GM19397 (cell line): ENCODE measurements around the gene TUBB8B.
"Not testable (repeated sequence)": the region's sequence is repeated elsewhere in the genome, so short reads cannot be mapped to it uniquely, and the experiment has no call there.

ENCODE experiments used
- ATAC-seq: cut with Tn5 transposase; IDR thresholded peaks from one replicate; pipeline ENCODE4 v1.9.1; 2021; ENCODE audit warnings: mild to moderate bottlenecking, moderate library complexity; ENCODE audit not compliant: unreplicated experiment

TUBB8B gene

DNA sequence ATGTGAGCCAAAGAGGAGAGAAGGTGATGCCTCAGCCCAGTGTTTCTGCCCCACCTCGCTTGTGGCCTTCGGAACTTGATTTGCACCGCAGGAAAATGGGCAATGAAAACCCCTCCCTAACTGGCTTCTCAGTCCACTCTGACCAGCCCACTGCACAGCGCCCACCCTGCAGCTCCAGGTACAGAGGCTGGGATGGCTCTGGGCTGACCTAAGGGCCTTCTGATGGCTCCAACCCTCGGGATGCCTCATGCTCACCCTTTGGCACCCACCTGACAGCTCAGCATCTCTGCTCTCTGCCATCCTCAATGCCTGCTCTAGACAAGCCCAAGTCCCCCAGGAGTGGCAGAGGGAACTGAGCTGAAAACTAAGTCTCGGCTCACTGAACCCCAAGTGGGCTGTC is 36.2 kb downstream of the TUBB8B start:
- ATAC-seq = not testable (repeated sequence)

DNA sequence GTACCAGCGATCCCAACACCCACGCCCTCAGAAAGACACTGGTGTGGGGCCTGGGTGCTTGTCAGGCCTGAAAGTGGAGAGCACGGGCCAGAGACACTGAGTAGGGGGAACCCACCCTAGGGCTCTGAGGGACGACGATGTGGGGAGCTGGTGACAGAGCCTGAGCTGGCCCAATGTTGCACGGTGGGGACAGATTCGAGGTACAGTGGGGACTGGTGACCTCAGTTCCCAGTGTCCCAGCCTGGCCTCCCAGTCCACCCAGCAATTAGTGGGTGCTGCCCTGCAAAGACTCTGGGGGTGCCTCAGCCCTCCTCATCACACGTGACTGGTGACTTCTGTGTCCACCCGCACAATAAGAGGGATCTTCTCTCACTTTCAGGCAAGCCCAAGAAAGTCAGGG is 36.6 kb downstream of the TUBB8B start:
- not testable (repeated sequence) for ATAC-seq

DNA sequence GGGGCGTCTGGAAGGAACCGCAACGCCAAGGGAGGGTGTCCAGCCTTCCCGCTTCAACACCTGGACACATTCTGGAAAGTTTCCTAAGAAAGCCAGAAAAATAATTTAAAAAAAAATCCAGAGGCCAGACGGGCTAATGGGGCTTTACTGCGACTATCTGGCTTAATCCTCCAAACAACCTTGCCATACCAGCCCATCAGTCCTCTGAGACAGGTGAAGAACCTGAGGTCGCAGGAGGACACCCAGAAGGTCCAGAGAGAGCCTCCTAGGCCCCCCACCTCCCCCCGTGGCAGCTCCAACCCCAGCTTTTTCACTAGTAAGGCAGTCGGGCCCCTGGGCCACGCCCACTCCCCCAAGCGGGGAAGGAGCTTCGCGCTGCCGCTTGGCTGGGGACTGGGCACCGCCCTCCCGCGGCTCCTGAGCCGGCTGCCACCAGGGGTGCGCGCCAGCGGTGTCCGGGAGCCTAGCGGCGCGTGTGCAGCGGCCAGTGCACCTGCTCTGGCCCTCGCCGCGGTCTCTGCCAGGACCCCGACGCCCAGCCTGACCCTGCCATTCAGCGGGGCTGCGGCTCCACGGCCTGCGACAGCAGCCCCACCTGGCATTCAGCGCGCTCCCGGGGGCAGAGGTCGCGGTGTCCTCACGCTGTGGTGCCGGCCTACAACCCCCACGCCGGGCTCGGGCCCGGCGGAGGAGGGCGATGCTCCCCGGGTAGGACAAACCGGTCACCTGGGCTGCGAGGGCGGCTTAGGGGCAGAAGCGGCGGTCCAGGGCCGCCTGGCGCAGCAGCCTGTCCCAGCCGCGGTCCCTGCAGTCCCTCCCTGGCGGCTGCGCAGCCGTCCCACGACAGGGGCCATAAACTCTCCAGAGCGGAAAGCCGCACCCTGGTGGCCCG is 37.8 kb downstream of the TUBB8B start:
- not testable (repeated sequence) for ATAC-seq

DNA sequence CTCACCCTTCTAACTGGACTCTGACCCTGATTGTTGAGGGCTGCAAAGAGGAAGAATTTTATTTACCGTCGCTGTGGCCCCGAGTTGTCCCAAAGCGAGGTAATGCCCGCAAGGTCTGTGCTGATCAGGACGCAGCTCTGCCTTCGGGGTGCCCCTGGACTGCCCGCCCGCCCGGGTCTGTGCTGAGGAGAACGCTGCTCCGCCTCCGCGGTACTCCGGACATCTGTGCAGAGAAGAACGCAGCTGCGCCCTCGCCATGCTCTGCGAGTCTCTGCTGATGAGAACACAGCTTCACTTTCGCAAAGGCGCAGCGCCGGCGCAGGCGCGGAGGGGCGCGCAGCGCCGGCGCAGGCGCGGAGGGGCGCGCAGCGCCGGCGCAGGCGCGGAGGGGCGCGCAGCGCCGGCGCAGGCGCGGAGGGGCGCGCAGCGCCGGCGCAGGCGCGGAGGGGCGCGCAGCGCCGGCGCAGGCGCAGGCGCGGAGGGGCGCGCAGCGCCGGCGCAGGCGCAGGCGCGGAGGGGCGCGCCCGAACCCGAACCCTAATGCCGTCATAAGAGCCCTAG is 38.7 kb downstream of the TUBB8B start:
- not testable (repeated sequence) for ATAC-seq

DNA sequence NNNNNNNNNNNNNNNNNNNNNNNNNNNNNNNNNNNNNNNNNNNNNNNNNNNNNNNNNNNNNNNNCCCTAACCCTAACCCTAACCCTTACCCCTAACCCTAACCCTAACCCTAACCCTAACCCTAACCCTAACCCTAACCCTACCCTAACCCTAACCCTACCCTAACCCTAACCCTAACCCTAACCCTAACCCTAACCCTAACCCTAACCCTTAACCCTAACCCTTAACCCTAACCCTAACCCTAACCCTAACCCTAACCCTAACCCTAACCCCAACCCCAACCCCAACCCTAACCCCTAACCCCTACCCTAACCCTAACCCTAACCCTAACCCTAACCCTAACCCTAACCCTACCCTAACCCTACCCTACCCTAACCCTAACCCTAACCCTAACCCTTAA is 39.5 kb downstream of the TUBB8B start:
- not testable (repeated sequence) for ATAC-seq
